Cardiac ventricle fibroblast (primary cell): Measurements from ENCODE around the gene PPP1R9B. TPM values are rescaled to one million over a fixed set of nuclear protein-coding genes. Genes with fewer than 3 reads are reported as not detected.

ENCODE experiments used
- total RNA-seq: library from RNA; depleted of rRNA; stranded (reverse); fragments of >200 nt; gene quantifications from 2 replicates; pipeline ENCODE4 v1.2.3, GENCODE V29; 2015

PPP1R9B gene, protein sequence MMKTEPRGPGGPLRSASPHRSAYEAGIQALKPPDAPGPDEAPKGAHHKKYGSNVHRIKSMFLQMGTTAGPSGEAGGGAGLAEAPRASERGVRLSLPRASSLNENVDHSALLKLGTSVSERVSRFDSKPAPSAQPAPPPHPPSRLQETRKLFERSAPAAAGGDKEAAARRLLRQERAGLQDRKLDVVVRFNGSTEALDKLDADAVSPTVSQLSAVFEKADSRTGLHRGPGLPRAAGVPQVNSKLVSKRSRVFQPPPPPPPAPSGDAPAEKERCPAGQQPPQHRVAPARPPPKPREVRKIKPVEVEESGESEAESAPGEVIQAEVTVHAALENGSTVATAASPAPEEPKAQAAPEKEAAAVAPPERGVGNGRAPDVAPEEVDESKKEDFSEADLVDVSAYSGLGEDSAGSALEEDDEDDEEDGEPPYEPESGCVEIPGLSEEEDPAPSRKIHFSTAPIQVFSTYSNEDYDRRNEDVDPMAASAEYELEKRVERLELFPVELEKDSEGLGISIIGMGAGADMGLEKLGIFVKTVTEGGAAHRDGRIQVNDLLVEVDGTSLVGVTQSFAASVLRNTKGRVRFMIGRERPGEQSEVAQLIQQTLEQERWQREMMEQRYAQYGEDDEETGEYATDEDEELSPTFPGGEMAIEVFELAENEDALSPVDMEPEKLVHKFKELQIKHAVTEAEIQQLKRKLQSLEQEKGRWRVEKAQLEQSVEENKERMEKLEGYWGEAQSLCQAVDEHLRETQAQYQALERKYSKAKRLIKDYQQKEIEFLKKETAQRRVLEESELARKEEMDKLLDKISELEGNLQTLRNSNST
- total RNA-seq, result 36.7 and 42.2 TPM in 2 replicates

DNA sequence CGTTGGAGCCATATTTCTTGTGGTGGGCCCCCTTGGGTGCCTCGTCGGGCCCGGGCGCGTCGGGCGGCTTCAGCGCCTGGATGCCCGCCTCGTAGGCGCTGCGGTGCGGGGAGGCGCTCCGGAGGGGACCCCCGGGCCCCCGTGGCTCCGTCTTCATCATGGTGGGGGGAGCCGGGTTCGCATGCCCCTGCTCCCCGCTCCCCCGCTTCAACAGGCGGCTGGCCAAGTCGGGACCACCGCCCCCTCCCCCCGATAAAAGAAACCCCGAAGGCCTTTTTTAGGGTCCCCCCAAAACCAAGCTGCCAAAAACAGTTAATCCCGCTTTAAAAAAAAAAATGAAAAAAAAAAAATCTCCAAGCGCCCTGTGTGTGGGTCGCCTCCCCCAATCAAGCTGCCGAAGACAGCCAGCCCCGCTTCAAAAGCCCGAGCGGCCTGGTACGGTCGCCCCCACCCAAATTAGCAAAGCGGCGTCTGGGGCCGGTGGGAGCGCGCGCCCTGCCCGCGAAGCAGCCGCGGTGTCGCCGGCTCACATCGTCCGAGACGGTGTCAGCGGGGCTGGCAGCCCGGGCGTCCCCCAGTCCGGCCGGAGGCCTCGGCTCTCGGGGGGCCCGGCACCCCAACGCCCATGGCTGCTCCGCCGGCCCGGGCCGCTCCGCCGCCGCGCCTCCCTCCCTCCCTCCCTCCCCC is at the start of gene PPP1R9B:
TSS of gene PPP1R9B (minus strand) at position 324 of the 687 bp plus-strand sequence. CDS start at position 160, 164 bp downstream.

DNA sequence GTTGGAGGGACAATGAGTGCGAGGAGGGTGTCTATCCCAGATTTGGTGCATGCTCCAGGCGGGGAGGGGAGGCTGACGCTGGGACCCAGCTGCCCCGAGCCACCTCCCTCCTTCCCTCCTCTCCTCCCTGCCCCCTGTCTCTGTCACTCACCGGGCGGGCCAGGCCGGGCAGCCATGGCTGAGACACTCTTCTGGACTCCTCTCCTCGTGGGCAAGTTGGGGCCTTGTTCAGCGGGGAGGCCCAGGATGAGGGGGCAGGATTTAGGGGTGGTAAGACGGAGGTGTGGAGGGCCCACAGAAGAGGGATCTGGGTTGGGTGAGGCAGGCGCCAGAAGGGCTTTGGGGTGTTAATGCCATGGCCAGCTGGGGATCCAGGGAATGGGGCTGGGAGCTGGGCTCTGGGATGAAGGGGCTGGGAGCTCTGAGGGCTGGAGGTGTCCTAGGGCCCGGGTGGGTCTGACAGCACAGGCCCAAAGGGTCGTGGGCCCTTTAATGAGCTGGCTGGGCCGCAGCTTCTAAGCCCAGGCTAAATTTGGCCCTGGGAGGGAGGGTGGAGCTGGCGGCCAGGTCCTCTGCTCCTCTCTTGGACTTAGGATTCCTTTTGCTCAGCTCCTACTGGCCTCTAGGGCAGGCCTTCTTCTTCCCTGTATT is 15.5 kb upstream of the PPP1R9B start, which contains the start of gene SGCA:
TSS of gene SGCA (plus strand) at position 139 of the 651 bp plus-strand sequence. CDS start at position 175, 36 bp downstream.

DNA sequence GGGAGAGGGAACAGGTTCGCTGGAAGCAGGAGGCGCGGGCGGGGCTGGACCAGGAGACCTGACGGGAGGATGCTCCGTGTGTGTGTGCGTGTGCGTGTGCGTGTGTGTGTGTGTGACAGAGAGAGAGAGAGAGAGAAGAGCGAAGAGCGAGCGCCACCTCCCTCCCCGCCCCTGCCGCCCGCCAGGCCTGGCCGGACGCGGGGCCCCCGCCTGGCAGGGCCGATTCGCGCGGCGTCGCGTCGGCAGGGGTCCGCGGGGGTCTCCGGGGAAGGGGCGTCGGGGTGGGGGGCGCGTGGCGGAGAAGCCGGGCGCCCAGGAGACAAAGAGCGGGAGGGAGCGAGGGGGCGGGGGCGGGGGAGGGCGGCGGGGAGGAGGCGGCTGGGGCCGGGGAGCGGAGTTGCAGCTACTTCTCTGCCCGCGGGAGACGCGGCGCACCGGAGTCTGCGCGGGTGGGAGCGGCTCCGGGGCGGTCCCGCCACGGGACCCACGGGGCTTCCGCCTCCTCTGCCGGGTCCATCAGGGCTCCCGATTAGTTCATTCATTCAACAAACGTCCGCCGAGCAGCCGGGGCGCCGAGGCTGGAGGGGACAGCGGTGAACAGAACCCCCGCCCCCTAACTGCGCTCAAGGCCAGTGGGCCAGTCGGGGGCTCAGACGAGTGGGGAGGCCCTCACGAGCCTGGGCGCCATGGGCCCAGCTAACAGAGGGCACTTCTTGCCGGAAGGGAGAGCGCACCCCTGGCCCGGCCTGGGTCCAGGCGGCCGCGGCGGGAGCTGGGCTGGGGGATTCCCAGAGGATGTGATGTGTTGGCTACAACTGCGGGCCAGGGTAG is 20.5 kb downstream of the PPP1R9B start, which contains the start of gene SAMD14:
TSS of gene SAMD14 (minus strand) at position 433 of the 831 bp plus-strand sequence. CDS start 5,201 bp downstream, outside the sequence.

DNA sequence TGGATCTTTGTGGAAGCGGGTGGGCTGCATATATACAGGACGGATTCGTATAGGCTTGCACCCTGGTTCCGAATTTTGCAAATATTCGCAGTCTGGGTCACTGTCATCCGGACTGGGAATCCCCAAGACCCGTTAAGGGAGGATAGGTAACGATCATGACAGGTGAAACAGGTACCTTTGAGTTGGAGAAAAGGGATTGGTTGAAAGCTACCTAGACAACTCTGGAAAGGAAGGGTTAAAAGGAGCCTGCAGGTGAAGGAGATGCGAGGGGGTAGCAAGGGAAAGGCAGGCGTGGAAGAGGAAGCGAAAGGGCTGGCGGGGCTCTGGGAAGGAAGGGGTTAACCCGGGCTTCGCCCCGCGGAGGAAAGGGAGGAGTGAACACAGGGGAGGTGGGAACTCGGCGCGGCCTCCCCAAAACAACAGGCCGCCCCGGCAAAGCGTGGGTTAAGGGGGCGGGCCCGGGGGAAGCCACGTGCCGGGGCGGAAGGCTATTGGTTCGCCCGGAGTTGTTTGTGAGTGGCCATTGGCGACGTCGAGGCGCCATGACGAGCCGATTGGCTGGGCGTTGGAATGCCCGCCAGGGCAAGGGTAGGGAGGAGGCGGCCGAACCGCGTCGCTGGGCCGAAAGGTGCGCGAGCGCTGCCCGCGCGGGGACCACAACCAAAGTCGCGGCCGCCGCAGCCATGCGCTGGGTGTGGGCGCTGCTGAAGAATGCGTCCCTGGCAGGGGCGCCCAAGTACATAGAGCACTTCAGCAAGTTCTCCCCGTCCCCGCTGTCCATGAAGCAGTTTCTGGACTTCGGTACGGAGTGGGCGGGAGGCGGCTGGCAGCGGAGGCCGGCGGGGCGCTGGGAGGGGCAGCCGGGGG is 55.5 kb downstream of the PPP1R9B start, which contains the start of gene PDK2:
TSS of gene PDK2 (plus strand) at position 599 of the 867 bp plus-strand sequence. CDS start at position 684, 85 bp downstream.

Other genes with a start within 250 kb of the PPP1R9B start
- gene DLX4, start 181.5 kb downstream of the PPP1R9B start, total RNA-seq, result not detected in 2 replicates
- gene DLX3, start 155.5 kb downstream of the PPP1R9B start, total RNA-seq, result 0.49 and 4.4 TPM in 2 replicates
- gene ITGA3, start 94.6 kb downstream of the PPP1R9B start, total RNA-seq, result 13.3 and 17.4 TPM in 2 replicates
- gene PDK2, start 55.3 kb downstream of the PPP1R9B start, total RNA-seq, result 30.0 and 36.0 TPM in 2 replicates
- 1.1 and 1.5 TPM in 2 replicates for gene SAMD14, start 20.5 kb downstream of the PPP1R9B start, total RNA-seq
- 0.37 and 2.0 TPM in 2 replicates for gene SGCA, start 15.3 kb upstream of the PPP1R9B start, total RNA-seq
- gene COL1A1, start 51.0 kb upstream of the PPP1R9B start, total RNA-seq, result 5,352 and 6,733 TPM in 2 replicates
- not detected in 2 replicates for gene TMEM92, start 123.8 kb upstream of the PPP1R9B start, total RNA-seq
- gene XYLT2, start 195.4 kb upstream of the PPP1R9B start, total RNA-seq, result 23.4 and 26.8 TPM in 2 replicates
- 64.3 and 68.2 TPM in 2 replicates for gene MRPL27, start 222.5 kb upstream of the PPP1R9B start, total RNA-seq
- 0.20 and 0.94 TPM in 2 replicates for gene EME1, start 222.6 kb upstream of the PPP1R9B start, total RNA-seq
- gene LRRC59, start 246.8 kb upstream of the PPP1R9B start, total RNA-seq, result 111 and 127 TPM in 2 replicates